GM18861 (cell line): ENCODE measurements around the gene ALK.

ENCODE experiments used
- ATAC-seq: cut with Tn5 transposase; IDR thresholded peaks from one replicate; pipeline ENCODE4 v1.9.1; 2021; ENCODE audit not compliant: unreplicated experiment

ALK gene

GRCh38 chr2:29182920-29183319, 738.5 kb downstream of the ALK start:
- ATAC-seq: no peak

GRCh38 chr2:29182334-29182733, 739.1 kb downstream of the ALK start:
- ATAC-seq: no peak

GRCh38 chr2:29175338-29175737, 746.0 kb downstream of the ALK start:
- ATAC-seq: no peak

DNA sequence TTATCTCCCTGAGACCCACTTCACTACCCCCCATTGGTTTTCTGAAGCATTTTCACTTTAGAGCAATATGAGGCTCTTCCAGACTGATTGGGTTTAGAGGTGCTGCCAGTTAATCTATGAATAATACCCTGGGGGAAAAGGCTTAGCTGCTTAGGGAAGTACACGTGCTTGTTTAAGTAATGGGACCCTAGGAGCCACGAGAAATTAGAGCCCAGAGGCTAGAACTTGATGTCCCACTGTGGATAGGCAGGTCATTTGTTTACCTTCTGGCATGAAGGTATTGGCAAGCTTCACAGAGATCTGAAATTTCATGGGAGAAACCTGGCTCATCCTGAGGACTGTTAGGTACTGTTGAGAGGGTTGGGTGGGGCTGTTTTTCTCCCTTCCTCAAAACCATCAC, 746.4 kb downstream of the ALK start:
- ATAC-seq: no peak

- no peak for ATAC-seq
Observed at GRCh38 chr2:29166242-29167039, 754.9 kb downstream of the ALK start.

GRCh38 chr2:29165362-29166241, 755.8 kb downstream of the ALK start:
- ATAC-seq: no peak

GRCh38 chr2:29164091-29164846, 757.1 kb downstream of the ALK start:
- no peak for ATAC-seq

DNA sequence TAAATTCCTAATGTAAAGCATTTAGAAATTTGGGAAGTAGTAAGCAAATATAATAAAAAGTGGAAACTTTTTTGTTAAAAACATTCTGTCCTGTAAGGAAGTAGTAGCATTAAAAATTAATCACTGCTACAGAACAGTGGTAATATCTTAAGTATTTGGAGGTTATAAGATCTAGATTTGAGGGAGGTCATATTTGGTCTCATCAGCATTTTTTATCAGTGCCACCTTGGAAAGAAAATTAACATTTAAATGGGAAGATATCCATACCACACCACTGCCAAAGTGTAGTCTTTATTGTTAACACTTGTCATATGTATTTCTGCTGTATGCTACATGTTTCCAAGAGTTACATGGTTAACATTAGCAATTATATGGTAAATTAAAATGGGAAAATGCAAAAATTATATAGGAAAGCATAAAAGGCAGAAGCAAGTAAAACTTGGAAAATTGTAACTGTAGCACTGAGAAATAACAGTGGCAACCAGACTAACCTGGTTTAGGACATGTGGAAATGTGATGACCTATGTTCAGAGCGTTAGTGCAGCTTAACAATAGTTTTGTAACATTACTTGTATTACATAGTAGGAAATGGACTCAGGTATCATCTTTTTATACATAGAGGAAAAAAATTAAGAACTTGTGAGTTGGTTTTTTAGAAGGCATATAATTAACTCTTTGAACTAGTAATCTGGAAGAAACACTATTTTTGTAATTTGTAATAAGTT, 759.0 kb downstream of the ALK start:
- no peak for ATAC-seq

- no peak for ATAC-seq
Observed at GRCh38 chr2:29160184-29160583, 761.2 kb downstream of the ALK start.

DNA sequence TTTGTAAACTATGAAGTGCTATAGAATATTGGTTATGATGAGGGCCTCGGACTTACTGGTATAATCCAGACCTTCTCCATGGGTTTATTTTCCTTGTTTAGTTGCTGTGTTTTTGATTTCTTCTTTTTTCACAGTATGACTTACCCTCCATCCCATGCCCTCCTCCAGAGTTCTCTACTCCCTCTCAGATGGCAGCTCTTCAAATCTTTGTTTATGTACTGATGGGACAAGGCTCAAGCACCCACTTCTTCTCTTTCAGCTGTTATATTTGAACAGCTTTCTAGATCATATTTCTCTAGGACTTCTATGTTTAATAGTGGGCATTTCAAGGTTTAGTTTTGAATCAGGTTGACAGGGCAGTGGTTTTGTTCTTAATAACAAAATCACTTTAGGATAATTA, 762.3 kb downstream of the ALK start:
- ATAC-seq: no peak

DNA sequence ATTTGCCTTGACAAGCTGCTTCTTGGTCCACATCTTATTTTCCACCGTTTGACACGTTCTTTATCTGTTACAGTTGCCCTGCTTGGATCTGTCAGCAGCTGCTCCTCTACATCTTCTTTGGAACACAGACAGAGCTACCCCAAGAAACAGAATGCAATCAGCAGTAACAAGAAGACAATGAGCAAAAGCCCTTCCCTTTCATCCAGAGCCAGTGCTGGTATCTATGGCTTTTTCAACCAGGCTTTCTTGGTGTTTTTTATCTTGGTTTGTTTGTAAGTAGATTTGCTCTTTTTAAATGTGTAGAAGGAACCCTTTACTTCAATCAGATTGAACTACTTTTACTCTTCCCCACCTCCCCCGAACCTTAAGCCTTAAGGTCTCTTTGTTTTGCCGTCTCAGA, 764.3 kb downstream of the ALK start:
- no peak for ATAC-seq

DNA sequence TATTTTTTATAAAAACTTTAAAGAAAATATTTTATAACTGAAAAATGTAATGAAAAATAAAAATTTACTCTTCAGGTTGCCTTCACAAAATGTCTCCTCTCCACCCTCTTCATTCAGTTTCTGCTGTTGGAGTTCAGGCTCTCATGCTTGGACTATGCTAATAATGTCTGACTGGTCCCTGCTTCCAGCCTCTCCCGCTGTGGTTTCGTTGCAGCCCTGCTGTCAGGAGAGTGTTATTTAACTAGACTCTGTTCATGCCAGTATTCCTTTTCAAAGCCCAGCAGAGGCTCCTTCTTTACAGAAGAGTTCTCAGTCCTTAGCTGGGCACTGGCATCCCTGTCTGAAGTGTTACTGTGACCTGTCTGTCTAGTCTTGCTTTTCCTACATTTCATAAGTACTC, 765.8 kb downstream of the ALK start:
- no peak for ATAC-seq

GRCh38 chr2:29154610-29155009, 766.8 kb downstream of the ALK start:
- no peak for ATAC-seq

DNA sequence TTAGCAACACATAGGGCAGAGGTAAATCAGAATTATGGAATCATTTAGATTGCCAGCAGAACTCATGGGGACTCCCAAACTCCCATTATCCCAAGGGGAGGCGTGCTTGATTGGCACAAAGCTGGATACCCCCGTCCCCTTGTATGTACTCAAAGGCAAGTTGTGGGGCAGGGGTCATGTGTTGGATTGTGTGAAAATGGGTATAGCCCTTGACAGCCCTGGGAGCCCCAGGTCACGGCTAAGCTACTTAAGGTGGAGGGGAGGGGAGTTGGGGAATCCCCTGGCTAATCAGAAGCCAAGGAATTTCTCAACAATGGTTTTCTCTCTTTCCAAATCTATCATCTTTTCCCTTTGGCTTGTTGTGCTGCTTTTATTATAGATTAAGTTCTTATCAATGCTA, 773.4 kb downstream of the ALK start:
- ATAC-seq: no peak

- ATAC-seq: no peak
Observed at GRCh38 chr2:29146197-29146596, 775.2 kb downstream of the ALK start.

- no peak for ATAC-seq
Observed at GRCh38 chr2:29143657-29144056, 777.7 kb downstream of the ALK start.
